ENCODE data around the gene PPP6R2.

DNA sequence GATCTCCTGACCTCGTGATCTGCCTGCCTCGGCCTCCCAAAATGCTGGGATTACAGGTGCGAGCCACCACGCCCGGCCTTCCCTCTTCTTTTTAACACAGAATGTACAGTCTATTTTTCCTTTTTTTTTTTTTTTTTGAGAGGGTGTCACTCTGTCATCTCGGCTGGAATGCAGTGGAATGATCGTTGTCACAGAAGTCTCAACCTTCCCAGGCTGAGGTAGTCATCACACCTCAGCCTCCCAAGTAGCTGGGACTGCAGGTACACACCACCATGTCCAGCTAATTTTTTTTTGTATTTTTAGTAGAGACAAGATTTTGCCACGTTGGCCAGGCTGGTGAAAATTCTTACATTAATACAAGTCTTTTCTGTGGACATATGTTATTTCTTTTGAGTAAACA lies 13.1 kb downstream of the PPP6R2 start:
- TF ChIP-seq, protein P1, sequence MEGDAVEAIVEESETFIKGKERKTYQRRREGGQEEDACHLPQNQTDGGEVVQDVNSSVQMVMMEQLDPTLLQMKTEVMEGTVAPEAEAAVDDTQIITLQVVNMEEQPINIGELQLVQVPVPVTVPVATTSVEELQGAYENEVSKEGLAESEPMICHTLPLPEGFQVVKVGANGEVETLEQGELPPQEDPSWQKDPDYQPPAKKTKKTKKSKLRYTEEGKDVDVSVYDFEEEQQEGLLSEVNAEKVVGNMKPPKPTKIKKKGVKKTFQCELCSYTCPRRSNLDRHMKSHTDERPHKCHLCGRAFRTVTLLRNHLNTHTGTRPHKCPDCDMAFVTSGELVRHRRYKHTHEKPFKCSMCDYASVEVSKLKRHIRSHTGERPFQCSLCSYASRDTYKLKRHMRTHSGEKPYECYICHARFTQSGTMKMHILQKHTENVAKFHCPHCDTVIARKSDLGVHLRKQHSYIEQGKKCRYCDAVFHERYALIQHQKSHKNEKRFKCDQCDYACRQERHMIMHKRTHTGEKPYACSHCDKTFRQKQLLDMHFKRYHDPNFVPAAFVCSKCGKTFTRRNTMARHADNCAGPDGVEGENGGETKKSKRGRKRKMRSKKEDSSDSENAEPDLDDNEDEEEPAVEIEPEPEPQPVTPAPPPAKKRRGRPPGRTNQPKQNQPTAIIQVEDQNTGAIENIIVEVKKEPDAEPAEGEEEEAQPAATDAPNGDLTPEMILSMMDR (IDR thresholded peaks at IDR 0.05; ENCODE audit: low read depth, low read length, poor library complexity, severe bottlenecking) = no peak
- no peak for TF ChIP-seq EZH2phosphoT487 (IDR thresholded peaks at IDR 0.05; ENCODE audit: borderline replicate concordance, low read length)

All from DOHH2 (cell line).